Stomach (tissue), 9 donors: ENCODE results near the gene SACM1L. TPM values are rescaled to one million over a fixed set of nuclear protein-coding genes. Genes with fewer than 3 reads are reported as not detected.

Source experiments
- DNase-seq, 2 donors: peaks; one replicate each; pipeline versions ENCODE4 v3.0.0 to v3.0.0-alpha.2; 2013 to 2019
- H3K27ac ChIP-seq, 5 donors: fragments of 200-600 bp in 4 of 5; sonication (generic) in 4 of 5; one replicate each; pipeline ENCODE4 v1.5.1; 2013 to 2019; ENCODE audit warnings: mild to moderate bottlenecking in 1 of 5, moderate library complexity in 1 of 5
- H3K27me3 ChIP-seq, 3 donors: fragments of 200-600 bp; sonication (generic); one replicate each; pipeline ENCODE4 v1.5.1; 2017 to 2019; ENCODE audit warnings: mixed run types in 1 of 3
- H3K36me3 ChIP-seq, 4 donors: fragments of 200-600 bp; sonication (generic); 1 replicate in 3 of 4; 2 replicates in 1 of 4; pipeline ENCODE4 v1.5.1; 2016 to 2019
- H3K4me1 ChIP-seq, 4 donors: fragments of 200-600 bp; sonication (generic); one replicate each; pipeline ENCODE4 v1.5.1; 2016 to 2019
- H3K4me3 ChIP-seq, 4 donors: fragments of 200-600 bp; sonication (generic) in 3 of 4; one replicate each; pipeline ENCODE4 v1.5.1; 2016 to 2019; ENCODE audit warnings: mild to moderate bottlenecking in 1 of 4
- H3K9me3 ChIP-seq, 4 donors: fragments of 200-600 bp; sonication (generic); one replicate each; pipeline ENCODE4 v1.5.1; 2016 to 2019
- EP300 ChIP-seq: sonication (generic); formaldehyde crosslinking; IDR thresholded peaks from one replicate; pipeline ENCODE4 v1.6.1; 2017; ENCODE audit warnings: antibody characterized with exemption
- POLR2A ChIP-seq, 4 donors: fragments of 450-650 bp; IDR thresholded peaks; one replicate each; pipeline ENCODE4 v1.6.1; 2016; ENCODE audit warnings: antibody characterized with exemption in 4 of 4, control low read depth in 2 of 4, mild to moderate bottlenecking in 1 of 4, moderate library complexity in 1 of 4
- POLR2AphosphoS5 ChIP-seq, 3 donors: sonication (generic); formaldehyde crosslinking; IDR thresholded peaks; one replicate each; pipeline ENCODE4 v1.6.1; 2016; ENCODE audit warnings: antibody characterized with exemption in 3 of 3
- WGBS, 5 donors: extraction: QIAGEN DNeasy Blood & Tissue Kit in 3 of 5; methylation state at CpG; one replicate each; pipeline versions ENCODE4 v1.1.5 to v1.1.7; 2013 to 2018; 5-methylcytosine and 5-hydroxymethylcytosine counted together
- intact Hi-C: fragments of 100-400 bp; cut with DNase I; formaldehyde crosslinking; loops from one replicate; pipeline ENCODE4 v1.15.1; 2023; ENCODE audit warnings: low total_unique reads
- polyA plus RNA-seq, 3 donors: library from polyadenylated mRNA; stranded (reverse); fragments of 200-250 nt; gene quantifications; one replicate each; pipeline ENCODE4 v1.2.3, GENCODE V29; 2013
- total RNA-seq, 5 donors: library from RNA; depleted of rRNA; stranded (reverse); fragments of >200 nt; gene quantifications; one replicate each; pipeline versions ENCODE4 v1.1.0 to v1.2.3, GENCODE V29; 2014 to 2016
- TF ChIP-seq, protein P1 (sequence below), 7 experiments: fragments of 450-650 bp in 4 of 7; fragments of 200-600 bp in 3 of 7; sonication (generic) in 3 of 7; IDR thresholded peaks; one replicate each; pipeline ENCODE4 v1.5.1; 2016 to 2019; ENCODE audit warnings: antibody characterized with exemption in 7 of 7, control low read depth in 2 of 7, mild to moderate bottlenecking in 1 of 7
- donor health status: healthy with polysubstance abuse.
- donor health status: Bipolar disorder and iron deficiency.
- donor health status: healthy.

The SACM1L gene
- total and polyA plus RNA-seq, 8 donors, result 9.8 to 118 (median 30.8) TPM

DNA sequence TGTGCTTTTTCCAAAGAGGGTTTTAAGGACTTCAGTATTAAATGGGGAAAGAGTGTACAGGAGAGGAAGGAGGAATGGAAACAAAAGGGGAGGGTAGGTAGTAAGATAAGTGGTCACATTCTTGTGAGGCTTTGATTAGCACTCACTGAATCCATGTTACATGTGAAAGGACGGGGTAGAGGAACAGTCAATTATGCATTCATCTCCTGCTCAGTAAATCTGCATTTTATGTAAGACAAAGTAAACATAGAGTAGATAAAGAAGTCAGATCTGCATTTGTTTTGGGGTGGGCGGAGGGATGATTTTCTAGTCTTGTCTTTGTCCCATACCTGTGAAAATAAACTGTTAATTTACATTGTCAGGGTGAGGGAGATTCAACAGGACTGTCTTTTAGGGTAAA, 50.8 kb downstream of the SACM1L start:
- Histone ChIP-seq H3K27me3 (no peaks in the 10 kb centered on the region), H3K36me3 (peaks cover 59 to 100% (median 100%) of the 10 kb centered on the region in 4 donors), H3K9me3 (no peaks in the 10 kb centered on the region), H3K4me1 (no peaks in the 10 kb centered on the region), H3K4me3 (no peak overlapping the region), H3K27ac (no peak overlapping the region)
- no peak for DNase-seq
- 81 to 93% (median 85%) methylated on average over 2 of the region's 2 CpGs for WGBS, 5 donors
- no peak for TF ChIP-seq POLR2A (IDR thresholded peaks at IDR 0.05)
- intact Hi-C loops, result no loop called here

GRCh38 chr3:45741247-45741646, 52.1 kb downstream of the SACM1L start:
- H3K9me3 ChIP-seq, result no peaks in the 10 kb centered on the region
- no peak overlapping the region for H3K4me3 ChIP-seq
- no peak overlapping the region for H3K27ac ChIP-seq
- H3K27me3 ChIP-seq, result no peaks in the 10 kb centered on the region
- no peaks in the 10 kb centered on the region for H3K4me1 ChIP-seq
- TF ChIP-seq, protein P1, sequence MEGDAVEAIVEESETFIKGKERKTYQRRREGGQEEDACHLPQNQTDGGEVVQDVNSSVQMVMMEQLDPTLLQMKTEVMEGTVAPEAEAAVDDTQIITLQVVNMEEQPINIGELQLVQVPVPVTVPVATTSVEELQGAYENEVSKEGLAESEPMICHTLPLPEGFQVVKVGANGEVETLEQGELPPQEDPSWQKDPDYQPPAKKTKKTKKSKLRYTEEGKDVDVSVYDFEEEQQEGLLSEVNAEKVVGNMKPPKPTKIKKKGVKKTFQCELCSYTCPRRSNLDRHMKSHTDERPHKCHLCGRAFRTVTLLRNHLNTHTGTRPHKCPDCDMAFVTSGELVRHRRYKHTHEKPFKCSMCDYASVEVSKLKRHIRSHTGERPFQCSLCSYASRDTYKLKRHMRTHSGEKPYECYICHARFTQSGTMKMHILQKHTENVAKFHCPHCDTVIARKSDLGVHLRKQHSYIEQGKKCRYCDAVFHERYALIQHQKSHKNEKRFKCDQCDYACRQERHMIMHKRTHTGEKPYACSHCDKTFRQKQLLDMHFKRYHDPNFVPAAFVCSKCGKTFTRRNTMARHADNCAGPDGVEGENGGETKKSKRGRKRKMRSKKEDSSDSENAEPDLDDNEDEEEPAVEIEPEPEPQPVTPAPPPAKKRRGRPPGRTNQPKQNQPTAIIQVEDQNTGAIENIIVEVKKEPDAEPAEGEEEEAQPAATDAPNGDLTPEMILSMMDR (IDR thresholded peaks at IDR 0.05), result no peak
- TF ChIP-seq POLR2A (IDR thresholded peaks at IDR 0.05) (no peak), POLR2AphosphoS5 (IDR thresholded peaks at IDR 0.05) (no peak), EP300 (no peak)
- H3K36me3 ChIP-seq, result peaks cover 50 to 100% (median 100%) of the 10 kb centered on the region in 4 donors
- intact Hi-C loops, result no loop called here
- DNase-seq, result no peak

DNA sequence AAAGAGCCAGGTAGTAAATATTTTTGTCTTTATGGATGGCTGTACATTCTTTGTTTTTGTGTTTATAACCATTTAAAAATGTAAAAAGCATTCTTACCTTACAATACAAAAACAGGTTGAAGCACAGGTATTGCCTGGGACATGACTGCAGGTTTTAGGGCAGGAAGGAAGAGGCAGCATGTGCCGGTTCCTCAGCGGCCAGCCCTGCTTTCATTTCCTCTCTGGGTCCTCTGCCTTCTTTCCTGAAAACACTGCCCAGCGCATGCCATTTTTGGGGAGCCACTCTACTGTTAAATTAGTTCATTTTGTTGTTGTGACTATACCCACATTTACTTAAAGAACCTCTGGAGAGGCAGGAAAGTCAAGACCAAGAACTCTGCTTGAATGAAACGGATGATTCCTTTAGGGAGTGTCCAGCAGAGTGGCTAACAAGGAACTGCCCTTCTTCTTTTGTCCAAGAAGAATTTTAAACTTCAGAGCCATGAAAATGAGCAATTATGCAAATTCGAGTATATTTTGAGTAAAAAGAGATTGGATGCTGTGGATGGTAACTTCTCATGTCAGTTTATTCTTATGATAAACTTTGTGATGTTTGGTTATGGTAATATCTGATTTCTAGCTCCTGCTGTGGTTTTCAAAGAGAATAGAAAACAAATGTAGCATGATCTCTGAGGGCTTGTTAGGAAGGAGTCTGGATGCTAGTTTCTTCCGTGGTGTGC, 52.7 kb downstream of the SACM1L start:
- Histone ChIP-seq H3K27me3 (no peaks in the 10 kb centered on the region), H3K27ac (no peak overlapping the region), H3K4me1 (no peaks in the 10 kb centered on the region), H3K9me3 (no peaks in the 10 kb centered on the region), H3K36me3 (peaks cover 49 to 100% (median 100%) of the 10 kb centered on the region in 4 donors), H3K4me3 (no peak overlapping the region)
- 71 to 84% (median 77%) methylated on average over 6 of the region's 6 CpGs for WGBS, 5 donors
- TF ChIP-seq POLR2A (IDR thresholded peaks at IDR 0.05) (no peak), POLR2AphosphoS5 (IDR thresholded peaks at IDR 0.05) (no peak), EP300 (no peak)
- TF ChIP-seq, protein P1 (IDR thresholded peaks at IDR 0.05), result no peak
- intact Hi-C loops, result no loop called here
- no peak for DNase-seq

GRCh38 chr3:45742461-45743089, 53.4 kb downstream of the SACM1L start:
- intact Hi-C loops, result no loop called here
- H3K27me3 ChIP-seq, result no peaks in the 10 kb centered on the region
- H3K27ac ChIP-seq, result no peak overlapping the region
- no peaks in the 10 kb centered on the region for H3K4me1 ChIP-seq
- no peaks in the 10 kb centered on the region for H3K9me3 ChIP-seq
- no peak overlapping the region for H3K4me3 ChIP-seq
- DNase-seq, result no peak
- TF ChIP-seq EP300 (no peak), POLR2A (IDR thresholded peaks at IDR 0.05) (no peak), POLR2AphosphoS5 (IDR thresholded peaks at IDR 0.05) (no peak)
- TF ChIP-seq, protein P1 (IDR thresholded peaks at IDR 0.05), result no peak
- WGBS, 5 donors, result 85 to 94% (median 88%) methylated on average over 4 of the region's 4 CpGs
- H3K36me3 ChIP-seq, result peaks cover 45 to 100% (median 100%) of the 10 kb centered on the region in 4 donors
